Measurements from ENCODE around the gene OR2D2.

DNA sequence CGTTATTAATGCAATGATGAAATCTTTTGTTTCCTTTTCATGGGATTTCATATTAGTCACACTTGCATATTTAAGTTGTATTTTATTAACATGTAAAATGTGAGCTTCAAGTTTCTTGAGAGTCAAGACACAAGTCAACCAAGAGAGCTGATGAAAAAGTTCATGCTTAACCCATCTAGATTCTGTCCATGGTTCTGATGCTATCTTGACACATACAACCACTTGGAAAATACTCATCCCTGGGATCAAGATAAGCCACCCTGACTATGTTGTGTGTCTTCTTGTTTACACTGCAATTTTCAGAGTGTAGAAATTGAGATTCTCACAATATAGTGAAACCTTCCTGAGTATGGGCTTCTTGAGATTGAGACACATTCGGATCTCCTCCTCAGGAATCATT lies 16.5 kb downstream of the OR2D2 start:
- TF ChIP-seq, protein P1, sequence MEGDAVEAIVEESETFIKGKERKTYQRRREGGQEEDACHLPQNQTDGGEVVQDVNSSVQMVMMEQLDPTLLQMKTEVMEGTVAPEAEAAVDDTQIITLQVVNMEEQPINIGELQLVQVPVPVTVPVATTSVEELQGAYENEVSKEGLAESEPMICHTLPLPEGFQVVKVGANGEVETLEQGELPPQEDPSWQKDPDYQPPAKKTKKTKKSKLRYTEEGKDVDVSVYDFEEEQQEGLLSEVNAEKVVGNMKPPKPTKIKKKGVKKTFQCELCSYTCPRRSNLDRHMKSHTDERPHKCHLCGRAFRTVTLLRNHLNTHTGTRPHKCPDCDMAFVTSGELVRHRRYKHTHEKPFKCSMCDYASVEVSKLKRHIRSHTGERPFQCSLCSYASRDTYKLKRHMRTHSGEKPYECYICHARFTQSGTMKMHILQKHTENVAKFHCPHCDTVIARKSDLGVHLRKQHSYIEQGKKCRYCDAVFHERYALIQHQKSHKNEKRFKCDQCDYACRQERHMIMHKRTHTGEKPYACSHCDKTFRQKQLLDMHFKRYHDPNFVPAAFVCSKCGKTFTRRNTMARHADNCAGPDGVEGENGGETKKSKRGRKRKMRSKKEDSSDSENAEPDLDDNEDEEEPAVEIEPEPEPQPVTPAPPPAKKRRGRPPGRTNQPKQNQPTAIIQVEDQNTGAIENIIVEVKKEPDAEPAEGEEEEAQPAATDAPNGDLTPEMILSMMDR (IDR thresholded peaks at IDR 0.05), result no peak
- TF ChIP-seq POLR2A (IDR thresholded peaks at IDR 0.05) (no peak), POLR2AphosphoS5 (IDR thresholded peaks at IDR 0.05; ENCODE audit: insufficient read depth in 1 of 2, low read depth in 1 of 2) (no peak)
